ENCODE measurements around the gene ALDH1B1. TPM values are rescaled to one million over a fixed set of nuclear protein-coding genes. Genes with fewer than 3 reads are reported as not detected.
"Not testable (repeated sequence)": the region's sequence is repeated elsewhere in the genome, so short reads cannot be mapped to it uniquely, and the experiment has no call there.

ALDH1B1 gene
- total RNA-seq, 1 donor from 2014 or later = 47.5 TPM

- no peak overlapping the region for H3K4me3 ChIP-seq (ENCODE audit: low read depth, low read length)
- DNase-seq (ENCODE audit: low read depth) = no peak
- TF ChIP-seq CTCF (conservative IDR thresholded peaks at IDR 0.05; ENCODE audit: low read depth, low read length) = no peak
Measured at GRCh38 chr9:38372762-38373619, 19.5 kb upstream of the ALDH1B1 start.

- no peak for TF ChIP-seq CTCF (conservative IDR thresholded peaks at IDR 0.05; ENCODE audit: low read depth, low read length)
Measured at GRCh38 chr9:38373679-38374078, 18.8 kb upstream of the ALDH1B1 start.

GRCh38 chr9:38374847-38375571 lies 17.5 kb upstream of the ALDH1B1 start:
- TF ChIP-seq CTCF (conservative IDR thresholded peaks at IDR 0.05; ENCODE audit: low read depth, low read length) = no peak
- no peak overlapping the region for H3K4me3 ChIP-seq (ENCODE audit: low read depth, low read length)
- no peak for DNase-seq (ENCODE audit: low read depth)

More at GRCh38 chr9:38373679-38374078, 18.8 kb upstream of the ALDH1B1 start:
- no peak overlapping the region for H3K4me3 ChIP-seq (ENCODE audit: low read depth, low read length)
- DNase-seq (ENCODE audit: low read depth) = no peak

- H3K4me3 ChIP-seq (ENCODE audit: low read depth, low read length) = no peak overlapping the region
- no peak for TF ChIP-seq CTCF (conservative IDR thresholded peaks at IDR 0.05; ENCODE audit: low read depth, low read length)
- DNase-seq (ENCODE audit: low read depth) = no peak
Measured at GRCh38 chr9:38375572-38375963, 16.9 kb upstream of the ALDH1B1 start.

- H3K4me3 ChIP-seq (ENCODE audit: low read depth, low read length) = no peak overlapping the region
- no peak for DNase-seq (ENCODE audit: low read depth)
- TF ChIP-seq CTCF (conservative IDR thresholded peaks at IDR 0.05; ENCODE audit: low read depth, low read length) = no peak
Measured at GRCh38 chr9:38376021-38376670, 16.4 kb upstream of the ALDH1B1 start.

GRCh38 chr9:38377336-38378083 lies 15.0 kb upstream of the ALDH1B1 start:
- DNase-seq (ENCODE audit: low read depth); H3K4me3 ChIP-seq (ENCODE audit: low read depth, low read length): not testable (repeated sequence)

Data from epithelial cell of proximal tubule (primary cell).